GM23338 (cell line): Measurements from ENCODE around the gene CTBP2. TPM values are rescaled to one million over a fixed set of nuclear protein-coding genes. Genes with fewer than 3 reads are reported as not detected.

Experiments
- ATAC-seq: fragments of 200-7000 bp; cut with Tn5 transposase; 3 replicates; pipeline ENCODE4 v1.9.1; 2020
- DNase-seq: peaks from one replicate; pipeline ENCODE4 v3.0.0-alpha.2; 2015; ENCODE audit warnings: low spot score
- H2AFZ ChIP-seq: fragments of 200-600 bp; sonication (generic); 2 replicates; pipeline ENCODE4 v1.8.0; 2016; ENCODE audit warnings: antibody characterized with exemption, mild to moderate bottlenecking, moderate library complexity
- H3F3A ChIP-seq: fragments of 200-600 bp; sonication (generic); replicated peaks from 2 replicates; pipeline ENCODE4 v1.8.0; 2017; ENCODE audit warnings: antibody characterized with exemption, mixed run types, low read depth
- H3K27ac ChIP-seq: fragments of 200-600 bp; sonication (generic); 2 replicates; pipeline ENCODE4 v1.6.1; 2016; ENCODE audit warnings: low read depth
- H3K27me3 ChIP-seq: fragments of 200-600 bp; sonication (generic); 2 replicates; pipeline ENCODE4 v1.8.0; 2016; ENCODE audit warnings: mild to moderate bottlenecking, mixed run types, moderate library complexity; ENCODE audit not compliant: insufficient read depth
- H3K36me3 ChIP-seq: fragments of 200-600 bp; sonication (generic); 2 replicates; pipeline ENCODE4 v1.8.0; 2016; ENCODE audit warnings: mild to moderate bottlenecking; ENCODE audit not compliant: insufficient read depth
- H3K4me1 ChIP-seq: fragments of 200-600 bp; sonication (generic); 2 replicates; pipeline ENCODE4 v1.8.0; 2016; ENCODE audit warnings: mild to moderate bottlenecking, moderate library complexity; ENCODE audit not compliant: insufficient read depth
- H3K4me2 ChIP-seq: fragments of 200-600 bp; sonication (generic); 2 replicates; pipeline ENCODE4 v1.7.1; 2017; ENCODE audit warnings: mixed run types
- H3K4me3 ChIP-seq: fragments of 200-600 bp; sonication (generic); 2 replicates; pipeline ENCODE4 v1.6.1; 2016; ENCODE audit warnings: mixed run types
- H3K79me2 ChIP-seq: fragments of 200-600 bp; sonication (generic); replicated peaks from 2 replicates; pipeline ENCODE4 v1.8.0; 2017; ENCODE audit warnings: mild to moderate bottlenecking; ENCODE audit not compliant: insufficient read depth
- H3K9me2 ChIP-seq: fragments of 200-600 bp; sonication (generic); 2 replicates; pipeline ENCODE4 v1.8.0; 2017; ENCODE audit not compliant: insufficient read depth
- H4K20me1 ChIP-seq: fragments of 200-600 bp; sonication (generic); replicated peaks from 2 replicates; pipeline ENCODE4 v1.8.0; 2017; ENCODE audit warnings: mild to moderate bottlenecking; ENCODE audit not compliant: insufficient read depth
- H3K27ac Mint-ChIP-seq: 2 replicates; pipeline ENCODE4 v1.8.0; 2020; ENCODE audit warnings: inconsistent platforms, mild to moderate bottlenecking, moderate library complexity, mixed read lengths
- H3K27me3 Mint-ChIP-seq: 3 replicates; pipeline ENCODE4 v1.8.0; 2022; ENCODE audit warnings: low read depth, mild to moderate bottlenecking, moderate library complexity, mixed read lengths, inconsistent platforms; ENCODE audit not compliant: insufficient read depth, poor library complexity
- H3K36me3 Mint-ChIP-seq: 3 replicates; pipeline ENCODE4 v1.8.0; 2021; ENCODE audit warnings: low read depth, mild to moderate bottlenecking, inconsistent platforms, moderate library complexity, mixed read lengths
- H3K4me1 Mint-ChIP-seq: 3 replicates; pipeline ENCODE4 v1.8.0; 2020; ENCODE audit warnings: mild to moderate bottlenecking, inconsistent platforms, mixed read lengths
- H3K4me3 Mint-ChIP-seq: 3 replicates; pipeline ENCODE4 v1.8.0; 2021; ENCODE audit warnings: moderate library complexity, mild to moderate bottlenecking, inconsistent platforms, mixed read lengths
- H3K9me3 Mint-ChIP-seq: 3 replicates; pipeline ENCODE4 v1.8.0; 2020; ENCODE audit warnings: moderate library complexity, mild to moderate bottlenecking, inconsistent platforms, mixed read lengths
- EZH2 ChIP-seq: fragments of 200-600 bp; sonication (generic); IDR thresholded peaks from one replicate; pipeline ENCODE4 v1.8.0; 2017; ENCODE audit warnings: antibody characterized with exemption, mild to moderate bottlenecking, low read depth; ENCODE audit not compliant: unreplicated experiment
- EZH2phosphoT487 ChIP-seq: fragments of 200-600 bp; sonication (generic); IDR thresholded peaks from one replicate; pipeline ENCODE4 v1.8.1; 2018; ENCODE audit warnings: antibody characterized with exemption; ENCODE audit not compliant: unreplicated experiment
- NANOG ChIP-seq: IDR thresholded peaks from 2 replicates; pipeline ENCODE4 v1.6.1; 2016; ENCODE audit warnings: antibody characterized with exemption, borderline replicate concordance
- STAT1 ChIP-seq: IDR thresholded peaks from one replicate; pipeline ENCODE4 v1.6.1; 2016; ENCODE audit warnings: antibody characterized with exemption; ENCODE audit not compliant: unreplicated experiment
- polyA plus RNA-seq: library from polyadenylated mRNA; unstranded; fragments of >200 nt; fragmentation: Nextera tagmentation; extraction: Ambion mirVana; gene quantifications from 2 replicates; pipeline ENCODE4 v1.2.1, GENCODE V29; 2016
- total RNA-seq: library from RNA; depleted of rRNA; stranded (reverse); fragments of >200 nt; shearing (Covaris generic); gene quantifications from 2 replicates; pipeline ENCODE4 v1.2.3, GENCODE V29; 2014
- TF ChIP-seq, protein P1 (sequence below), 2 experiments: fragments of 200-600 bp in 1 of 2; sonication (generic) in 1 of 2; conservative IDR thresholded peaks; 2 replicates each; pipeline versions ENCODE4 v1.5.1 to v1.6.1; 2016 to 2017; ENCODE audit warnings: antibody characterized with exemption in 2 of 2, low read depth in 2 of 2, mild to moderate bottlenecking in 2 of 2, moderate library complexity in 1 of 2
- TF ChIP-seq, protein P2 (sequence below): fragments of 250-450 bp; sonication (Bioruptor Pico); IDR thresholded peaks from 2 replicates; pipeline ENCODE4 v1.5.0; 2020; ENCODE audit warnings: mild to moderate bottlenecking, moderate library complexity

Gene CTBP2
- total and polyA plus RNA-seq, 2 experiments from 2014 or later, result 133 to 265 TPM

DNA sequence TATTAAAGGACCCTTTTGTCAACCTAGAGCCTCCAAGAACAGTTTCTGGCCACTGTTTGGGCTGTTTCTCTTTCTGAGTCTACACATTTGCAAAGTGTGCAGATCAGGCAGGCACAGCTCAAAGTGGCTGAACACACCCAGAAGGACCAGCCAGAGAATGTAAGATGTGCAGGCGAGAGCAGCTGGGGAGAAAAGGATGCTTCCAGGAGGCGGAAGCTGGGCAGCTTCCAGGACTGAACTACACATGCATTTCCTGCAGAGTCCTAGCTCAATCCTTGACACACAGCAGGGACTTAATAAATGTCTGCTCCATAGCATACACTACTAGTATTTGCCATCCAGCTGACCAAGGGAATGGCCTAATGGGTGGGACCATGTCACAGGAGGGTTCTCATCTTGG lies 70.9 kb downstream of the CTBP2 start:
- peaks cover 100% of the 10 kb centered on the region for H3K79me2 ChIP-seq
- no peaks in the 10 kb centered on the region for H3K27me3 ChIP-seq
- Mint-ChIP-seq H3K4me1 (peaks cover 77% of the 10 kb centered on the region), H3K4me3 (no peak overlapping the region), H3K9me3 (no peaks in the 10 kb centered on the region), H3K27me3 (peaks cover 23% of the 10 kb centered on the region), H3K36me3 (peaks cover 82% of the 10 kb centered on the region), H3K27ac (no peak overlapping the region)
- ATAC-seq (no peak), DNase-seq (no peak)
- TF ChIP-seq EZH2 (no peak), EZH2phosphoT487 (no peak), NANOG (no peak), STAT1 (no peak)
- TF ChIP-seq, protein P1, sequence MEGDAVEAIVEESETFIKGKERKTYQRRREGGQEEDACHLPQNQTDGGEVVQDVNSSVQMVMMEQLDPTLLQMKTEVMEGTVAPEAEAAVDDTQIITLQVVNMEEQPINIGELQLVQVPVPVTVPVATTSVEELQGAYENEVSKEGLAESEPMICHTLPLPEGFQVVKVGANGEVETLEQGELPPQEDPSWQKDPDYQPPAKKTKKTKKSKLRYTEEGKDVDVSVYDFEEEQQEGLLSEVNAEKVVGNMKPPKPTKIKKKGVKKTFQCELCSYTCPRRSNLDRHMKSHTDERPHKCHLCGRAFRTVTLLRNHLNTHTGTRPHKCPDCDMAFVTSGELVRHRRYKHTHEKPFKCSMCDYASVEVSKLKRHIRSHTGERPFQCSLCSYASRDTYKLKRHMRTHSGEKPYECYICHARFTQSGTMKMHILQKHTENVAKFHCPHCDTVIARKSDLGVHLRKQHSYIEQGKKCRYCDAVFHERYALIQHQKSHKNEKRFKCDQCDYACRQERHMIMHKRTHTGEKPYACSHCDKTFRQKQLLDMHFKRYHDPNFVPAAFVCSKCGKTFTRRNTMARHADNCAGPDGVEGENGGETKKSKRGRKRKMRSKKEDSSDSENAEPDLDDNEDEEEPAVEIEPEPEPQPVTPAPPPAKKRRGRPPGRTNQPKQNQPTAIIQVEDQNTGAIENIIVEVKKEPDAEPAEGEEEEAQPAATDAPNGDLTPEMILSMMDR (conservative IDR thresholded peaks at IDR 0.05; ENCODE audit: low read depth in 2 of 2), result no peak
- TF ChIP-seq, protein P2, sequence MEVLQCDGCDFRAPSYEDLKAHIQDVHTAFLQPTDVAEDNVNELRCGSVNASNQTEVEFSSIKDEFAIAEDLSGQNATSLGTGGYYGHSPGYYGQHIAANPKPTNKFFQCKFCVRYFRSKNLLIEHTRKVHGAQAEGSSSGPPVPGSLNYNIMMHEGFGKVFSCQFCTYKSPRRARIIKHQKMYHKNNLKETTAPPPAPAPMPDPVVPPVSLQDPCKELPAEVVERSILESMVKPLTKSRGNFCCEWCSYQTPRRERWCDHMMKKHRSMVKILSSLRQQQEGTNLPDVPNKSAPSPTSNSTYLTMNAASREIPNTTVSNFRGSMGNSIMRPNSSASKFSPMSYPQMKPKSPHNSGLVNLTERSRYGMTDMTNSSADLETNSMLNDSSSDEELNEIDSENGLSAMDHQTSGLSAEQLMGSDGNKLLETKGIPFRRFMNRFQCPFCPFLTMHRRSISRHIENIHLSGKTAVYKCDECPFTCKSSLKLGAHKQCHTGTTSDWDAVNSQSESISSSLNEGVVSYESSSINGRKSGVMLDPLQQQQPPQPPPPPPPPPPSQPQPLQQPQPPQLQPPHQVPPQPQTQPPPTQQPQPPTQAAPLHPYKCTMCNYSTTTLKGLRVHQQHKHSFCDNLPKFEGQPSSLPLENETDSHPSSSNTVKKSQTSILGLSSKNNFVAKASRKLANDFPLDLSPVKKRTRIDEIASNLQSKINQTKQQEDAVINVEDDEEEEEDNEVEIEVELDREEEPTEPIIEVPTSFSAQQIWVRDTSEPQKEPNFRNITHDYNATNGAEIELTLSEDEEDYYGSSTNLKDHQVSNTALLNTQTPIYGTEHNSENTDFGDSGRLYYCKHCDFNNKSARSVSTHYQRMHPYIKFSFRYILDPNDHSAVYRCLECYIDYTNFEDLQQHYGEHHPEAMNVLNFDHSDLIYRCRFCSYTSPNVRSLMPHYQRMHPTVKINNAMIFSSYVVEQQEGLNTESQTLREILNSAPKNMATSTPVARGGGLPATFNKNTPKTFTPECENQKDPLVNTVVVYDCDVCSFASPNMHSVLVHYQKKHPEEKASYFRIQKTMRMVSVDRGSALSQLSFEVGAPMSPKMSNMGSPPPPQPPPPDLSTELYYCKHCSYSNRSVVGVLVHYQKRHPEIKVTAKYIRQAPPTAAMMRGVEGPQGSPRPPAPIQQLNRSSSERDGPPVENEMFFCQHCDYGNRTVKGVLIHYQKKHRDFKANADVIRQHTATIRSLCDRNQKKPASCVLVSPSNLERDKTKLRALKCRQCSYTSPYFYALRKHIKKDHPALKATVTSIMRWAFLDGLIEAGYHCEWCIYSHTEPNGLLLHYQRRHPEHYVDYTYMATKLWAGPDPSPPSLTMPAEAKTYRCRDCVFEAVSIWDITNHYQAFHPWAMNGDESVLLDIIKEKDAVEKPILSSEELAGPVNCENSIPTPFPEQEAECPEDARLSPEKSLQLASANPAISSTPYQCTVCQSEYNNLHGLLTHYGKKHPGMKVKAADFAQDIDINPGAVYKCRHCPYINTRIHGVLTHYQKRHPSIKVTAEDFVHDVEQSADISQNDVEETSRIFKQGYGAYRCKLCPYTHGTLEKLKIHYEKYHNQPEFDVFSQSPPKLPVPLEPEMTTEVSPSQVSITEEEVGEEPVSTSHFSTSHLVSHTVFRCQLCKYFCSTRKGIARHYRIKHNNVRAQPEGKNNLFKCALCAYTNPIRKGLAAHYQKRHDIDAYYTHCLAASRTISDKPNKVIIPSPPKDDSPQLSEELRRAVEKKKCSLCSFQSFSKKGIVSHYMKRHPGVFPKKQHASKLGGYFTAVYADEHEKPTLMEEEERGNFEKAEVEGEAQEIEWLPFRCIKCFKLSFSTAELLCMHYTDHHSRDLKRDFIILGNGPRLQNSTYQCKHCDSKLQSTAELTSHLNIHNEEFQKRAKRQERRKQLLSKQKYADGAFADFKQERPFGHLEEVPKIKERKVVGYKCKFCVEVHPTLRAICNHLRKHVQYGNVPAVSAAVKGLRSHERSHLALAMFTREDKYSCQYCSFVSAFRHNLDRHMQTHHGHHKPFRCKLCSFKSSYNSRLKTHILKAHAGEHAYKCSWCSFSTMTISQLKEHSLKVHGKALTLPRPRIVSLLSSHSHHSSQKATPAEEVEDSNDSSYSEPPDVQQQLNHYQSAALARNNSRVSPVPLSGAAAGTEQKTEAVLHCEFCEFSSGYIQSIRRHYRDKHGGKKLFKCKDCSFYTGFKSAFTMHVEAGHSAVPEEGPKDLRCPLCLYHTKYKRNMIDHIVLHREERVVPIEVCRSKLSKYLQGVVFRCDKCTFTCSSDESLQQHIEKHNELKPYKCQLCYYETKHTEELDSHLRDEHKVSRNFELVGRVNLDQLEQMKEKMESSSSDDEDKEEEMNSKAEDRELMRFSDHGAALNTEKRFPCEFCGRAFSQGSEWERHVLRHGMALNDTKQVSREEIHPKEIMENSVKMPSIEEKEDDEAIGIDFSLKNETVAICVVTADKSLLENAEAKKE (CRISPR knock-in tag), result no peak
- H3K4me3 ChIP-seq, result no peak overlapping the region
- peaks cover 10% of the 10 kb centered on the region; the same call in 1 of the 2 replicates for H3K36me3 ChIP-seq
- peaks cover 92% of the 10 kb centered on the region for H4K20me1 ChIP-seq
- peaks cover 49% of the 10 kb centered on the region for H3K4me1 ChIP-seq
- H3K27ac ChIP-seq, result peak overlapping the region; percentile 2
- no peaks in the 10 kb centered on the region; the same call in 1 of the 2 replicates for H3F3A ChIP-seq
- no peaks in the 10 kb centered on the region for H3K9me2 ChIP-seq
- H2AFZ ChIP-seq, result no peak overlapping the region
- no peak overlapping the region; the same call in 1 of the 2 replicates for H3K4me2 ChIP-seq
